HG03045 (cell line): Measurements from ENCODE around the gene CCDC137.
"Not testable (repeated sequence)": the region's sequence is repeated elsewhere in the genome, so short reads cannot be mapped to it uniquely, and the experiment has no call there.

ENCODE experiments used
- ATAC-seq: cut with Tn5 transposase; IDR thresholded peaks from one replicate; pipeline ENCODE4 v1.9.1; 2021; ENCODE audit warnings: mild to moderate bottlenecking, moderate library complexity; ENCODE audit not compliant: unreplicated experiment

The CCDC137 gene

GRCh38 chr17:81666342-81667191 lies at the start of gene CCDC137, which contains the start of gene OXLD1:
TSS of gene CCDC137 (plus strand) at chr17:81666737. CDS start at chr17:81666767, 30 bp downstream.
TSS of gene OXLD1 (minus strand) at chr17:81666605. CDS start at chr17:81666577, 28 bp downstream.
- ATAC-seq: peak; percentile 86

GRCh38 chr17:81616877-81617276 lies 49.7 kb upstream of the CCDC137 start:
- no peak for ATAC-seq

- ATAC-seq: not testable (repeated sequence)
Observed at GRCh38 chr17:81618307-81618706, 48.2 kb upstream of the CCDC137 start.

- ATAC-seq: no peak
Observed at GRCh38 chr17:81621494-81622130, 44.9 kb upstream of the CCDC137 start.

DNA sequence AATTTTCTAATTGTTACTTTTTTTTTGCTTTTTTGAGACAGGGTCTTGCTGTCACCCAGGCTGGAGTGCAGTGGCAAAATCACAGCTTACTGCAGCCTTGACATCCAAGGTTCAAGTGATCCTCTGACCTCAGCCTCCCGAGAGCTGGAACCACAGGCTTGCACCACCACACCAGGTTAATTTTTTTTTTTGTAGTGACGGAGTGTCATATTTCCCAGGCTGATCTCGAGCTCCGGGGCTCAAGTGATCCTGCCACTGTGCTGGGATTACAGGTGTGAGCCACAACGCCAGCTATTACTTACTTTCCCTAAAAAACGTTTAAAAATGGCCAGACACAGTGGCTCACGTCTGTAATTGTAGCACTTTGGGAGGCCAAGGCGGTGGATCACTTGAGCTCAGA lies 36.3 kb upstream of the CCDC137 start:
- no peak for ATAC-seq

DNA sequence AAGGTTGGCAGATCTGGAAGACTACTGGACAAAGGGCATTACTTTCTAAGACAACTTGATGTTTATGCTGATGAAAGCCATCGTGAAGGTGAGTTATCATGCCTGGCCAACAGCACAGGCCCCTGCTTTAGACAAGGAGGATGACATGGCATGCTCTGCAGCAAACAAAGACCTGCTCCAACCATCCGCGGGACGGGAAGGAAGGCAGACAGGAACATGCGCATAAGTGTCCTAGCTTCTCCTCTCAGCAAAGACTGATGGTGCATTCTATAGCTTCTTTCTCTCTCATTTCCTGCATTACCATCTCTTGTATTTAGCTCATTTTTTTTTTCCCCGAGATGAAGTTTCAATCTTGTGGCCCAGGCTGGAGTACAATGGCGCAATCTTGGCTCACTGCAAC lies 35.1 kb upstream of the CCDC137 start:
- no peak for ATAC-seq

GRCh38 chr17:81635431-81635830 lies 31.1 kb upstream of the CCDC137 start:
- ATAC-seq: no peak

- no peak for ATAC-seq
Observed at GRCh38 chr17:81635973-81636504, 30.5 kb upstream of the CCDC137 start.

- ATAC-seq: peak; percentile 72
Observed at GRCh38 chr17:81636505-81637288, 29.8 kb upstream of the CCDC137 start, which contains the start of the genes NPLOC4 and TSPAN10. TSS of gene NPLOC4 (minus strand) at chr17:81637112. CDS start at chr17:81636930, 182 bp downstream. TSS of gene TSPAN10 (plus strand) at chr17:81637196. CDS start at chr17:81642413, 5,217 bp downstream.

DNA sequence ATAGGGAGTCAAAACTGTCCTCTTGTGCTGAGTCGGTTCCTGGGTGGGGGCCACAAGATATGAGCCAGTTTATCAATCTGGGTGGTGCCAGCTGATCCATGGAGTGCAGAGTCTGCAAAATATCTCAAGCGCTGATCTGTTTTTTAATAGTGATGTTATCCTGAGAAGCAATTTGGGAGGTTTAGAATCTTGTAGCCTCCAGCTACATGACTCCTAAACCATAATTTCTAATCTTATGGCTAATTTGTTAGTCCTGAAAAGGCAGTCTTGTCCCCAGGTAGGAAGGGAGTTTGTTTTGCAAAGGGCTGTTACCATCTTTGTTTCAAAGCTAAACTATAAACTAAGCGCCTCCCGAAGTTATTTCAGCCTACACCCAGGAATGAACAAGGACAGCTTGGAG lies 27.9 kb upstream of the CCDC137 start:
- no peak for ATAC-seq

DNA sequence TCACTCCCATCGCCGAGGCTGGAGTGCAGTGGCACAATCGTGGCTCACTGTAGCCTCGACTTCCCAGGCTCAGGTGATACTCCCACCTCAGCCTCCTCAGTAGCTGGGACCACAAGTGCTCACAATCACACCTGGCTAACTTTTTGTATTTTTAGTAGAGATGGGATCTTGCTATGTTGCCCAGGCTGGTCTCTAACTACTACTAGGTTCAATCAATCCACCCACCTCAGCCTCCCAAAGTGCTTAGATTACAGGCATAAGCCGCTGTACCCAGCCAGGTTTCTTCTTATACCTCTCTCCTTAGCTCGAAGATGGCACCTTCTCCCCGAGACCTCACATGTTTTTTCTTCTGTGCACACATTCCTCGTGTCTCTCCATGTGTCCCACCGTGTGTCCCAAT lies 26.5 kb upstream of the CCDC137 start:
- ATAC-seq: no peak

DNA sequence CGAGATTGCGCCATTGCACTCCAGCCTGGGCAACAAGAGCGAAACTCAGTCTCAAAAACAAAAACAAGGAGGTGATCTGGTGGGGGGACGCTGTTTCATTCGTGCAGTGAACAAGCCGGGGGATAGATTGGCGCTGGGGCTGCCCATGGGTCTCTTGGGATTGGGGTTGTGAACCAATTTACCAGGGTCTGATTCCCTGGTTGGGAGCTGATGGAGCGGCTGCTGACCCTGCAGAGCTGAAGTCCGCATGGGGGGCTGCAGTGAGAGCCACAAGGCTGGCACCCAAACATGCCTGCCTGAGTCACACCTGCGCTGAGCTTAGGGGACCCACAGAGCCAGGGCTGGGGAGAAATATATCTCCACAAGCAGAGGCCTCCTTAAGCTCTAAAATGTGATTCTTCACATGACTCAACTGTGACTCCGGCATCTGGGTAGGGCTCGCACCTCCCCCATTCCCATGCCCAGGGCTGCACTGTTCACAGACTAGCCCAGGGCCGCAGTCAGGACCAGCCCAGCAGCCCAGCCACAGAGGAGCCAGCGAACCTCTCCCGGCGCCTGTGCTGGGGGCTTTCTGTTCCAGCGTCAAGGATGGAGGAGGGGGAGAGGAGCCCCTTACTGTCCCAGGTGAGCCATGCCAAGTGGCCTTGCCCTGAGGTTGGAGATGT lies 24.6 kb upstream of the CCDC137 start:
- no peak for ATAC-seq

DNA sequence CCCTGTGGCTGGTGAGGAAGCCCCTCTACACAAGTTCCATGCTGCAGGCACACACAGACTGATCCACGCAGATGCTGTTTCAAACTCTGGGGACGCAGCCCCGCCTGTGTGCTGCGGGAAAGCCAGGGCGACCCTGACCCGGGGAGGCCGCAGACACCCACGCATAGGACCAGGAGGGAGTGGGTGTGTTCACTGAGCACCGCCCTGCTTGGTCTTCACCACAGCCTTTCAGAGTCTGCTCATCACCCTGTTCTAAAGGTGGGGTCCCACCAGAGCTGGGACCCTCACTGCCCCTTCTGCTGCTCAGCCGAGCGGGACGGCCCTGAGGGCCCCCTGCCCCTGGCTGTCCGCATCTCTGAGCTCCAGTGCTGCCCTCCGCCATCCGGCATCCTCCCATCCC lies 22.0 kb upstream of the CCDC137 start:
- ATAC-seq: no peak

DNA sequence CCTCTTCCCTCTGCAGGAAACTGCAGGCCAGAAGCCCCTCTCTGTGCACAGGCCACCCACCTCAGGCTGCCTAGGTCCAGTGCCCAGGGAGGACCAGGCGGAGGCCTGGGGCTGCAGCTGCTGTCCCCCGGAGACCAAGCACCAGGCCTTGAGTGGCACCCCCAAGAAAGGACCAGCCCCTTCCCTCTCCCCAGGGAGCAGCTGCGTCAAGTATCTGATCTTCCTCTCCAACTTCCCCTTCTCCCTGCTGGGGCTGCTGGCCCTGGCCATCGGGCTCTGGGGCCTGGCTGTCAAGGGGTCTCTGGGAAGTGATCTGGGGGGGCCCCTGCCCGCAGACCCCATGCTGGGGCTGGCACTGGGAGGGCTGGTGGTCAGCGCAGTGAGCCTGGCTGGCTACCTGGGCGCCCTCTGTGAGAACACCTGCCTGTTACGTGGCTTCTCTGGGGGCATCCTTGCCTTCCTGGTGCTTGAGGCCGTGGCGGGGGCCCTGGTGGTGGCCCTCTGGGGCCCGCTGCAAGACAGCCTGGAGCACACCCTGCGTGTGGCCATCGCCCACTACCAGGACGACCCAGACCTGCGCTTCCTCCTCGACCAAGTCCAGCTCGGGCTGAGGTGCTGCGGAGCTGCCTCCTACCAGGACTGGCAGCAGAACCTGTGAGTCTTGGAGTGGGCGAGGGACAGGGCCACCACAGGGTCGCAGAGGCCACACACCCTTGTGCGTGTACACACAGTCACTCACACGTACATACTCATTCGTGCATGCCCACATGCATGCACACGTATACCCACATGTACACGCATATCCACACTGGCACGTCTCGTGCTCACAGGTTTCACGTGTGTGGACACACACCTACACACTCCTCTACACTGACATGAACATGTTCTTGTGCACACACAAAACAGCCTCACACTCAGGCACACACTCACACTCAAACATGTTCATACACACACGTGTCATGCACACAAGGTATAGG lies 21.3 kb upstream of the CCDC137 start:
- no peak for ATAC-seq

GRCh38 chr17:81646869-81647600 lies 19.5 kb upstream of the CCDC137 start:
- no peak for ATAC-seq

- ATAC-seq: no peak
Observed at GRCh38 chr17:81647640-81648012, 18.9 kb upstream of the CCDC137 start.

DNA sequence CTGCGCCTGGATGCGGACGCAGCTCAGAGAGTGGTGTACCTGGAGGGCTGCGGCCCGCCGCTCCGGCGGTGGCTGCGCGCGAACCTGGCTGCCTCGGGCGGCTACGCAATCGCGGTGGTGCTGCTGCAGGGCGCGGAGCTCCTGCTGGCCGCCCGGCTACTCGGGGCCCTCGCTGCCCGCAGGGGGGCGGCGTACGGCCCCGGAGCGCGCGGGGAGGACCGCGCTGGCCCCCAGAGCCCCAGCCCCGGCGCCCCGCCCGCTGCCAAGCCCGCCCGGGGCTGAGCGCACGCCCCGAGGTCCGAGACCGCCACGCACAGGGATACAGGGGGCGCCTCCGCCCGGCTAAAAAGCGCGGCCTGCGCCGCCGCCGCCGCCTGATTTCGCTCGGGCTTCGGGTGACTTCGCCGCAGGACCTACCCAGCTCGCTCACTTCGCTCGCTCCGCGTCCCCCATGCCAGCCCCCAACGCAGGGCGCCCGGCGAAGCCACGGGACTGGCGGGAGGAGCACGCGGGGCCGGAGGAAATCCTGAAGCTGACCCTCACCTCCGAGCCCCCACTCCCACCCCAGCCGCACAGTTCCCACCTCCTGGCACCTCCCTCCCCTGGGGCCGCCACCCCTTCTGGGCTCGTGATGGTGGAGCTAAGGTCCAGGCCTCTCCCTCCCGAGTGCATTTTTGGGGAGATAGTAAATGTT lies 18.4 kb upstream of the CCDC137 start:
- no peak for ATAC-seq

GRCh38 chr17:81648707-81649085 lies 17.8 kb upstream of the CCDC137 start:
- no peak for ATAC-seq
